H9 (cell line): ENCODE measurements around the gene CPEB2. TPM values are rescaled to one million over a fixed set of nuclear protein-coding genes. Genes with fewer than 3 reads are reported as not detected.
A peak's percentile ranks its signal among the peaks of the same experiment; 100 is the strongest.

Experiments used
- DNase-seq: peaks from one replicate; pipeline ENCODE4 v3.0.0-alpha.2; 2017
- H2AFZ ChIP-seq: one replicate; pipeline ENCODE4 v1.6.1; 2013; ENCODE audit warnings: mild to moderate bottlenecking, low read length, control low read depth, moderate library complexity
- H2AK5ac ChIP-seq: 2 replicates; pipeline ENCODE4 v1.6.1; 2013; ENCODE audit warnings: low read length, control low read depth, mixed read lengths; ENCODE audit not compliant: insufficient read length
- H2BK120ac ChIP-seq: one replicate; pipeline ENCODE4 v1.6.1; 2013; ENCODE audit warnings: low read depth, mild to moderate bottlenecking, low read length, control low read depth, inconsistent platforms; ENCODE audit not compliant: poor library complexity, severe bottlenecking
- H2BK12ac ChIP-seq: 2 replicates; pipeline ENCODE4 v1.6.1; 2013; ENCODE audit warnings: low read length, control low read depth, mixed read lengths, low read depth; ENCODE audit not compliant: insufficient read length
- H2BK15ac ChIP-seq: 2 replicates; pipeline ENCODE4 v1.6.1; 2013; ENCODE audit warnings: low read depth, low read length, control low read depth
- H2BK20ac ChIP-seq: one replicate; pipeline ENCODE4 v1.6.1; 2013; ENCODE audit warnings: low read depth, mild to moderate bottlenecking, low read length, control low read depth, inconsistent platforms; ENCODE audit not compliant: poor library complexity, severe bottlenecking
- H2BK5ac ChIP-seq: 2 replicates; pipeline ENCODE4 v1.6.1; 2013; ENCODE audit warnings: low read length, control low read depth, mixed read lengths; ENCODE audit not compliant: insufficient read length
- H3K14ac ChIP-seq: 2 replicates; pipeline ENCODE4 v1.6.1; 2013; ENCODE audit warnings: low read length, control low read depth; ENCODE audit not compliant: insufficient read depth
- H3K18ac ChIP-seq: 2 replicates; pipeline ENCODE4 v1.6.1; 2013; ENCODE audit warnings: low read depth, mild to moderate bottlenecking, mixed read lengths, low read length, control low read depth; ENCODE audit not compliant: insufficient read length
- H3K23ac ChIP-seq: 2 replicates; pipeline ENCODE4 v1.6.1; 2013; ENCODE audit warnings: low read length, control low read depth, mixed read lengths, low read depth; ENCODE audit not compliant: insufficient read length
- H3K23me2 ChIP-seq: 2 replicates; pipeline ENCODE4 v1.6.1; 2013; ENCODE audit warnings: low read depth, mild to moderate bottlenecking, mixed read lengths, low read length, control low read depth; ENCODE audit not compliant: insufficient read length, poor library complexity, severe bottlenecking
- H3K27ac ChIP-seq: 2 replicates; pipeline ENCODE4 v1.5.1; 2013; ENCODE audit warnings: low read length, control low read depth, mixed read lengths, low read depth; ENCODE audit not compliant: insufficient read length
- H3K27me3 ChIP-seq: 2 replicates; pipeline ENCODE4 v1.6.1; 2013; ENCODE audit warnings: low read length, control low read depth, inconsistent platforms; ENCODE audit not compliant: insufficient read depth
- H3K4ac ChIP-seq: 2 replicates; pipeline ENCODE4 v1.6.1; 2013; ENCODE audit warnings: low read depth, mild to moderate bottlenecking, control low read depth, inconsistent platforms, low read length, moderate library complexity
- H3K4me1 ChIP-seq: 2 replicates; pipeline ENCODE4 v1.6.1; 2013; ENCODE audit warnings: low read length, control low read depth, inconsistent platforms; ENCODE audit not compliant: insufficient read depth
- H3K4me2 ChIP-seq: 2 replicates; pipeline ENCODE4 v1.6.1; 2013; ENCODE audit warnings: low read length, control low read depth, mixed read lengths; ENCODE audit not compliant: insufficient read length, insufficient read depth
- H3K56ac ChIP-seq: 2 replicates; pipeline ENCODE4 v1.6.1; 2013; ENCODE audit warnings: low read depth, mild to moderate bottlenecking, mixed read lengths, low read length, control low read depth; ENCODE audit not compliant: insufficient read length
- H3K79me1 ChIP-seq: 2 replicates; pipeline ENCODE4 v1.6.1; 2013; ENCODE audit warnings: low read depth, mild to moderate bottlenecking, moderate library complexity, low read length, control low read depth, inconsistent platforms; ENCODE audit not compliant: insufficient read depth, poor library complexity, severe bottlenecking
- H3K79me2 ChIP-seq: 2 replicates; pipeline ENCODE4 v1.6.1; 2013; ENCODE audit warnings: low read length, control low read depth, inconsistent platforms; ENCODE audit not compliant: insufficient read depth
- H3K9ac ChIP-seq: 2 replicates; pipeline ENCODE4 v1.6.1; 2013; ENCODE audit warnings: low read length, control low read depth, mixed read lengths; ENCODE audit not compliant: insufficient read length; ENCODE audit errors: extremely low read depth
- H3K9me3 ChIP-seq: one replicate; pipeline ENCODE4 v1.6.1; 2013; ENCODE audit warnings: low read depth, low read length, inconsistent platforms; ENCODE audit not compliant: control insufficient read depth
- H3T11ph ChIP-seq: one replicate; pipeline ENCODE4 v1.6.1; 2013; ENCODE audit warnings: mild to moderate bottlenecking, low read length, control low read depth, inconsistent platforms
- H4K20me1 ChIP-seq: one replicate; pipeline ENCODE4 v1.6.1; 2013; ENCODE audit not compliant: control insufficient read depth, insufficient read length, insufficient read depth
- H4K5ac ChIP-seq: 2 replicates; pipeline ENCODE4 v1.6.1; 2013; ENCODE audit warnings: low read depth, mild to moderate bottlenecking, mixed read lengths, low read length, control low read depth; ENCODE audit not compliant: insufficient read length
- H4K8ac ChIP-seq: replicated peaks from 2 replicates; pipeline ENCODE4 v1.6.1; 2013; ENCODE audit warnings: low read length, control low read depth, mixed read lengths, low read depth; ENCODE audit not compliant: insufficient read length
- H4K91ac ChIP-seq: 2 replicates; pipeline ENCODE4 v1.6.1; 2013; ENCODE audit warnings: low read depth, mild to moderate bottlenecking, moderate library complexity, mixed read lengths, low read length, control low read depth; ENCODE audit not compliant: insufficient read length
- H3K27ac Mint-ChIP-seq, 3 experiments: 2 replicates in 2 of 3; 3 replicates in 1 of 3; pipeline ENCODE4 v1.8.0; 2020 to 2021; ENCODE audit warnings: mixed read lengths in 3 of 3, mild to moderate bottlenecking in 1 of 3, moderate library complexity in 1 of 3
- H3K27me3 Mint-ChIP-seq: 2 replicates; pipeline ENCODE4 v1.8.0; 2021; ENCODE audit warnings: low read depth, mild to moderate bottlenecking, moderate library complexity, mixed read lengths
- H3K36me3 Mint-ChIP-seq, 3 experiments: 2 replicates in 2 of 3; 3 replicates in 1 of 3; pipeline ENCODE4 v1.8.0; 2020 to 2021; ENCODE audit warnings: low read depth in 3 of 3, mixed read lengths in 3 of 3; ENCODE audit not compliant: insufficient read depth in 1 of 3
- H3K4me1 Mint-ChIP-seq, 2 experiments: 2 replicates each; pipeline ENCODE4 v1.8.0; 2020; ENCODE audit warnings: mixed read lengths in 2 of 2
- H3K4me3 Mint-ChIP-seq, 2 experiments: 2 replicates in 1 of 2; 3 replicates in 1 of 2; pipeline ENCODE4 v1.8.0; 2020 to 2021; ENCODE audit warnings: mild to moderate bottlenecking in 2 of 2, mixed read lengths in 2 of 2, moderate library complexity in 1 of 2
- H3K9me3 Mint-ChIP-seq, 2 experiments: 2 replicates in 1 of 2; 3 replicates in 1 of 2; pipeline ENCODE4 v1.8.0; 2020; ENCODE audit warnings: mild to moderate bottlenecking in 2 of 2, mixed read lengths in 2 of 2, moderate library complexity in 1 of 2
- CTCF ChIP-seq: fragments of 200-600 bp; sonication (generic); conservative IDR thresholded peaks from 3 replicates; pipeline ENCODE4 v1.8.0; 2021; ENCODE audit warnings: antibody characterized with exemption, mild to moderate bottlenecking
- WGBS: extraction: QIAGEN DNeasy Blood & Tissue Kit; methylation state at CpG from one replicate; pipeline ENCODE4 v1.1.7; 2013; ENCODE audit warnings: missing lambda C conversion rate, low lambda C conversion rate, mixed read lengths; ENCODE audit not compliant: insufficient read length; ENCODE audit errors: extremely low coverage; 5-methylcytosine and 5-hydroxymethylcytosine counted together
- total RNA-seq: library from RNA; stranded (reverse); gene quantifications from 2 replicates; pipeline ENCODE4 v1.2.1, GENCODE V29; 2021

CPEB2 gene
- total RNA-seq, 1 experiment from 2014 or later: 1.8 TPM

GRCh38 chr4:14967982-14968381 is 34.3 kb upstream of the CPEB2 start:
- Histone ChIP-seq H3K4me2 (no peak overlapping the region), H2AFZ (no peak overlapping the region), H3K27me3 (no peaks in the 10 kb centered on the region), H3K14ac (no peak overlapping the region), H3K4me1 (no peaks in the 10 kb centered on the region), H3K79me1 (no peaks in the 10 kb centered on the region), H3T11ph (no peak overlapping the region), H3K79me2 (no peaks in the 10 kb centered on the region), H3K9ac (no peak overlapping the region), H3K23me2 (no peaks in the 10 kb centered on the region), H2BK20ac (no peak overlapping the region), H4K5ac (no peak overlapping the region), H4K20me1 (no peaks in the 10 kb centered on the region), H3K4ac (no peak overlapping the region), H2BK120ac (no peak overlapping the region), H3K9me3 (no peaks in the 10 kb centered on the region), H3K23ac (no peak overlapping the region), H2BK5ac (no peak overlapping the region), H2BK15ac (no peak overlapping the region), H3K27ac (no peak overlapping the region), H2AK5ac (no peak overlapping the region), H3K56ac (no peak overlapping the region), H4K91ac (no peak overlapping the region), H4K8ac (no peak overlapping the region), H3K18ac (no peak overlapping the region), H2BK12ac (no peak overlapping the region)
- TF ChIP-seq CTCF: no peak
- Mint-ChIP-seq H3K27me3 (no peaks in the 10 kb centered on the region; the same call in 1 of the 2 replicates), H3K36me3 (no peaks in the 10 kb centered on the region; a peak in 1 of 7 replicates), H3K4me3 (no peak overlapping the region), H3K27ac (peak overlapping the region in 1 of 3 experiments; percentile 12; a peak in 1 of 7 replicates), H3K9me3 (peaks cover 0 to under 1% of the 10 kb centered on the region in 2 experiments; a peak in 1 of 5 replicates), H3K4me1 (no peaks in the 10 kb centered on the region)
- WGBS: no CpG with 5 or more reads among the region's 3 CpGs
- DNase-seq: no peak
